Measurements from ENCODE around the gene DNM3.
"Not testable (repeated sequence)": the region's sequence is repeated elsewhere in the genome, so short reads cannot be mapped to it uniquely, and the experiment has no call there.

The DNM3 gene

GRCh38 chr1:171841050-171841910 lies at the start of gene DNM3:
TSS of gene DNM3 (plus strand) at chr1:171841498. CDS start at chr1:171841657, 159 bp downstream.
- DNase-seq, result peak; percentile 87 to 96

GRCh38 chr1:171792656-171793369 lies 48.5 kb upstream of the DNM3 start:
- DNase-seq, result no peak

- DNase-seq, result no peak
Observed at GRCh38 chr1:171793636-171794035, 47.7 kb upstream of the DNM3 start.

- no peak for DNase-seq
Observed at GRCh38 chr1:171794085-171794484, 47.2 kb upstream of the DNM3 start.

GRCh38 chr1:171796592-171796991 lies 44.7 kb upstream of the DNM3 start:
- DNase-seq, result no peak

GRCh38 chr1:171798311-171798710 lies 43.0 kb upstream of the DNM3 start:
- DNase-seq, result no peak

- DNase-seq, result no peak
Observed at GRCh38 chr1:171798765-171799164, 42.5 kb upstream of the DNM3 start.

GRCh38 chr1:171799166-171799565 lies 42.1 kb upstream of the DNM3 start:
- no peak for DNase-seq

- DNase-seq, result not testable (repeated sequence)
Observed at GRCh38 chr1:171799698-171800097, 41.6 kb upstream of the DNM3 start.

- peak in 1 of 2 experiments; percentile 51 for DNase-seq
Observed at GRCh38 chr1:171800342-171800741, 41.0 kb upstream of the DNM3 start.

- no peak for DNase-seq
Observed at GRCh38 chr1:171800851-171801250, 40.4 kb upstream of the DNM3 start.

GRCh38 chr1:171801487-171801891 lies 39.8 kb upstream of the DNM3 start:
- DNase-seq, result peak; percentile 64 to 91

- peak in 1 of 2 experiments; percentile 42 for DNase-seq
Observed at GRCh38 chr1:171802207-171802606, 39.1 kb upstream of the DNM3 start.

- DNase-seq, result no peak
Observed at GRCh38 chr1:171803045-171803444, 38.3 kb upstream of the DNM3 start.

- DNase-seq, result no peak
Observed at GRCh38 chr1:171803461-171804022, 37.8 kb upstream of the DNM3 start.

- DNase-seq, result no peak
Observed at GRCh38 chr1:171805395-171806115, 35.7 kb upstream of the DNM3 start.

GRCh38 chr1:171807556-171807955 lies 33.7 kb upstream of the DNM3 start:
- DNase-seq, result no peak

- no peak for DNase-seq
Observed at GRCh38 chr1:171809834-171810233, 31.5 kb upstream of the DNM3 start.

- DNase-seq, result no peak
Observed at GRCh38 chr1:171811672-171812071, 29.6 kb upstream of the DNM3 start.

- DNase-seq, result peak in 1 of 2 experiments; percentile 23
Observed at GRCh38 chr1:171814692-171815091, 26.6 kb upstream of the DNM3 start.

GRCh38 chr1:171816300-171816901 lies 24.9 kb upstream of the DNM3 start:
- DNase-seq, result no peak

- peak in 1 of 2 experiments; percentile 22 for DNase-seq
Observed at GRCh38 chr1:171817511-171818265, 23.6 kb upstream of the DNM3 start.
